IPS DF 6.9 (cell line): ENCODE results near the gene ZNF516.
"Not testable (repeated sequence)": the region's sequence is repeated elsewhere in the genome, so short reads cannot be mapped to it uniquely, and the experiment has no call there.

Experiments used
- DNase-seq: peaks from one replicate; pipeline ENCODE4 v3.0.0-alpha.2; 2013; ENCODE audit warnings: low read depth, low spot score
- H3K27ac ChIP-seq: one replicate; pipeline ENCODE4 v1.5.1; 2013; ENCODE audit warnings: low read length, control low read depth
- H3K27me3 ChIP-seq: 2 replicates; pipeline ENCODE4 v1.6.1; 2013; ENCODE audit warnings: mild to moderate bottlenecking, low read length; ENCODE audit not compliant: control insufficient read depth, insufficient read depth
- H3K36me3 ChIP-seq: 2 replicates; pipeline ENCODE4 v1.6.1; 2013; ENCODE audit warnings: low read length; ENCODE audit not compliant: control insufficient read depth, insufficient read depth
- H3K4me1 ChIP-seq: 2 replicates; pipeline ENCODE4 v1.6.1; 2013; ENCODE audit warnings: low read length; ENCODE audit not compliant: control insufficient read depth, insufficient read depth
- H3K4me3 ChIP-seq: 2 replicates; pipeline ENCODE4 v1.5.1; 2013; ENCODE audit warnings: mild to moderate bottlenecking, low read length
- H3K9me3 ChIP-seq: 2 replicates; pipeline ENCODE4 v1.6.1; 2013; ENCODE audit warnings: low read length, inconsistent platforms; ENCODE audit not compliant: control insufficient read depth, insufficient read depth
- WGBS: extraction: QIAGEN DNeasy Blood & Tissue Kit; methylation state at CpG from one replicate; pipeline ENCODE4 v1.1.7; 2013; ENCODE audit warnings: mixed read lengths, missing lambda C conversion rate; ENCODE audit not compliant: insufficient read length, insufficient coverage; 5-methylcytosine and 5-hydroxymethylcytosine counted together

ZNF516 gene

GRCh38 chr18:76482971-76483691, 11.9 kb downstream of the ZNF516 start:
- no CpG with 5 or more reads among the region's 15 CpGs for WGBS
- H3K27ac ChIP-seq, result no peak overlapping the region
- no peaks in the 10 kb centered on the region for H3K9me3 ChIP-seq

GRCh38 chr18:76482267-76482666, 12.8 kb downstream of the ZNF516 start:
- Histone ChIP-seq H3K27me3 (no peaks in the 10 kb centered on the region), H3K4me3 (no peak overlapping the region), H3K36me3 (no peaks in the 10 kb centered on the region), H3K4me1 (0 out of 2 replicates have a peak, but pooled peaks cover 1% of the 10 kb centered on the region), H3K27ac (no peak overlapping the region), H3K9me3 (no peaks in the 10 kb centered on the region)
- no CpG with 5 or more reads among the region's 13 CpGs for WGBS
- no peak for DNase-seq

More at GRCh38 chr18:76482971-76483691, 11.9 kb downstream of the ZNF516 start:
- Histone ChIP-seq H3K27me3 (no peaks in the 10 kb centered on the region), H3K4me3 (no peak overlapping the region), H3K36me3 (no peaks in the 10 kb centered on the region), H3K4me1 (peaks cover 5% of the 10 kb centered on the region)
- DNase-seq, result no peak

GRCh38 chr18:76480913-76481312, 14.1 kb downstream of the ZNF516 start:
- no CpG with 5 or more reads among the region's 3 CpGs for WGBS

DNA sequence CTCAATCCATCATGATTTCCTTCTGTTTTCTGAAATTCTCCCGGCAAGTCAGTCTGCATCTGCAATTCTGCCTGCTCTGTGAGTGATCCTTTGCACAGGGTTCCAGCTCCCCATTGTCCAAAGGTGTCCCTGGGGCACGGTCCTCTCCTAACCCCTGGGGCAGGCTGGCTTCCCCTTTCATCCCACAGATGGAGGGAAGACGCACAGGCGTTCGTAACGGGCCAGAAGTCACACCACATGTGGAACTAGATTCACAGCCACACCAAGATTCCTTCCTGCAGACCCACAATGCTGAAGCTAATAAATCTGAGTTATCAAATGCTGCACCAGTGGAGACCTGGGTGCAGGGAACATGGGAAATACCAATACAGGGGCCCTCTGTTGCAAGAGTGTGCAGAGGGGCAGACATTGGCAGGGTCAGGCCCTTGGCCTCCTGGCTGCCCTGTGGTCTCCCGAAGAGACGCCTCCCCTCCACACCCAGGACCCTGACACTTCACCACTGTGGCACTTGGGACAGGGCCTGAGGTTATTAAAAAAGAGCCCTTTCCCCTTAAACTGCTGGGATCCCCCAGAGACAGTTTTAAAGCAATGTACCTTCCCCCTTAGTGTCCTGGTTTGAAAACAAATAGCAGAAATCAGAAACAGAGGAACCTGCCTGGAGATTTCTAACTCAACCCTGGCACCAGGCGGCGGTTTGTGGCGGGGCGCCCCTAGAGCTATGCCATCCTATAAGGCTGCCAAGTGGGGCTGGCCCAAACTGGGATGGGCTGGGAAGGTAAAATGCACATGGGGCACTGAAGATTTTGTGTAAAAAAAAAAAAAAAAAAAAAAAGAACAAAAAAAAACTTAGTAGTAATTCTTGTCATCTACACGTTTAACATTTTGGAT, 15.4 kb downstream of the ZNF516 start:
- Histone ChIP-seq H3K9me3 (no peaks in the 10 kb centered on the region), H3K27me3 (no peaks in the 10 kb centered on the region), H3K27ac (no peak overlapping the region), H3K4me3 (no peak overlapping the region), H3K4me1 (no peaks in the 10 kb centered on the region), H3K36me3 (no peaks in the 10 kb centered on the region)
- WGBS, result no CpG with 5 or more reads among the region's 13 CpGs
- no peak for DNase-seq

More at GRCh38 chr18:76480913-76481312, 14.1 kb downstream of the ZNF516 start:
- Histone ChIP-seq H3K27ac (no peak overlapping the region), H3K9me3 (no peaks in the 10 kb centered on the region), H3K27me3 (no peaks in the 10 kb centered on the region), H3K4me1 (0 out of 2 replicates have a peak, but pooled peaks cover 1% of the 10 kb centered on the region), H3K36me3 (no peaks in the 10 kb centered on the region), H3K4me3 (no peak overlapping the region)
- DNase-seq, result no peak

GRCh38 chr18:76476665-76477561, 18.1 kb downstream of the ZNF516 start:
- no CpG with 5 or more reads among the region's 16 CpGs for WGBS
- Histone ChIP-seq H3K9me3 (no peaks in the 10 kb centered on the region), H3K4me3 (no peak overlapping the region), H3K4me1 (no peaks in the 10 kb centered on the region), H3K27me3 (no peaks in the 10 kb centered on the region), H3K36me3 (no peaks in the 10 kb centered on the region), H3K27ac (no peak overlapping the region)
- DNase-seq, result no peak

- H3K9me3 ChIP-seq, result no peaks in the 10 kb centered on the region
- H3K4me1 ChIP-seq, result no peaks in the 10 kb centered on the region
- H3K36me3 ChIP-seq, result no peaks in the 10 kb centered on the region
- no peak for DNase-seq
- no peak overlapping the region for H3K4me3 ChIP-seq
- H3K27ac ChIP-seq, result no peak overlapping the region
- WGBS, result no CpG with 5 or more reads among the region's 12 CpGs
- no peaks in the 10 kb centered on the region for H3K27me3 ChIP-seq
These were observed 19.4 kb downstream of the ZNF516 start for GRCh38 chr18:76475450-76476194.

- Histone ChIP-seq H3K27me3 (no peaks in the 10 kb centered on the region), H3K4me1 (no peaks in the 10 kb centered on the region), H3K9me3 (no peaks in the 10 kb centered on the region), H3K27ac (no peak overlapping the region), H3K36me3 (no peaks in the 10 kb centered on the region), H3K4me3 (no peak overlapping the region)
- no peak for DNase-seq
- no CpG with 5 or more reads among the region's 1 CpG for WGBS
These were observed 20.2 kb downstream of the ZNF516 start for GRCh38 chr18:76474824-76475223.

- not testable (repeated sequence) for H3K4me3 ChIP-seq, DNase-seq, H3K36me3 ChIP-seq, H3K27ac ChIP-seq, H3K27me3 ChIP-seq, H3K4me1 ChIP-seq, H3K9me3 ChIP-seq
- WGBS, result no CpG with 5 or more reads among the region's 9 CpGs
These were observed 21.5 kb downstream of the ZNF516 start for GRCh38 chr18:76473521-76473920.

GRCh38 chr18:76472829-76473228, 22.2 kb downstream of the ZNF516 start:
- Histone ChIP-seq H3K4me1 (no peaks in the 10 kb centered on the region; the same call in 1 of the 2 replicates), H3K4me3 (no peak overlapping the region), H3K36me3 (no peaks in the 10 kb centered on the region), H3K27me3 (no peaks in the 10 kb centered on the region), H3K27ac (no peak overlapping the region), H3K9me3 (no peaks in the 10 kb centered on the region)
- DNase-seq, result no peak
- no CpG with 5 or more reads among the region's 3 CpGs for WGBS
